Astrocyte (in vitro differentiated cells and primary cell): ENCODE results near the gene TAF5L.

ENCODE experiments used
- CTCF ChIP-seq: IDR thresholded peaks from 2 replicates; pipeline ENCODE4 v1.5.1; 2011; ENCODE audit warnings: low read depth, mild to moderate bottlenecking, inconsistent platforms, low read length, moderate library complexity; ENCODE audit not compliant: insufficient read depth
- EZH2 ChIP-seq: IDR thresholded peaks from 2 replicates; pipeline ENCODE4 v1.6.1; 2012; ENCODE audit warnings: mild to moderate bottlenecking, low read length, inconsistent platforms; ENCODE audit not compliant: insufficient read depth

- TF ChIP-seq CTCF: no peak
- TF ChIP-seq EZH2: no peak
Observed at GRCh38 chr1:229599218-229599954, 26.5 kb downstream of the TAF5L start.
